CD4-positive, alpha-beta T cell treated with Interleukin-15 for 4 hours (primary cell): Measurements from ENCODE around the gene LIN52.

Experiments
- DNase-seq: peaks from one replicate; pipeline ENCODE4 v3.0.0-alpha.2; 2020; ENCODE audit warnings: low spot score

LIN52 gene

GRCh38 chr14:74237441-74237840 lies 152.7 kb downstream of the LIN52 start:
- no peak for DNase-seq

- no peak for DNase-seq
These were observed 154.5 kb downstream of the LIN52 start, which contains the start of gene VSX2 for GRCh38 chr14:74238974-74239847. TSS of gene VSX2 (plus strand) at chr14:74239449. CDS start at chr14:74239562, 113 bp downstream.

- DNase-seq = no peak
These were observed 155.4 kb downstream of the LIN52 start for GRCh38 chr14:74239848-74240793.

- DNase-seq = no peak
These were observed 156.3 kb downstream of the LIN52 start for GRCh38 chr14:74240794-74241651.

GRCh38 chr14:74241652-74242017 lies 156.9 kb downstream of the LIN52 start:
- no peak for DNase-seq

- DNase-seq = no peak
These were observed 157.4 kb downstream of the LIN52 start for GRCh38 chr14:74242021-74242779.

- no peak for DNase-seq
These were observed 158.0 kb downstream of the LIN52 start for GRCh38 chr14:74242780-74243042.

GRCh38 chr14:74243051-74243450 lies 158.3 kb downstream of the LIN52 start:
- no peak for DNase-seq

- no peak for DNase-seq
These were observed 159.4 kb downstream of the LIN52 start for GRCh38 chr14:74244115-74244514.

- DNase-seq = no peak
These were observed 160.5 kb downstream of the LIN52 start for GRCh38 chr14:74245292-74245691.

GRCh38 chr14:74246542-74246941 lies 161.8 kb downstream of the LIN52 start:
- DNase-seq = no peak

GRCh38 chr14:74248017-74248416 lies 163.3 kb downstream of the LIN52 start:
- no peak for DNase-seq

GRCh38 chr14:74249433-74250375 lies 164.9 kb downstream of the LIN52 start:
- DNase-seq = no peak
